Activated CD8-positive, alpha-beta T cell treated with anti-CD3 and anti-CD28 coated beads for 36 hours (primary cell): ENCODE data around the gene MYT1. TPM values are rescaled to one million over a fixed set of nuclear protein-coding genes. Genes with fewer than 3 reads are reported as not detected.

ENCODE experiments used
- ATAC-seq: fragments of 200-7000 bp; cut with Tn5 transposase; one replicate; pipeline ENCODE4 v1.10.0; 2021; ENCODE audit warnings: mild to moderate bottlenecking, moderate library complexity
- CTCF ChIA-PET: fragments of 350-600 bp; sonication (Branson Sonifier 250); formaldehyde crosslinking; loops from one replicate; lab custom pipeline; 2021; ENCODE audit warnings: antibody characterized with exemption; lab: Charles Lee
- POLR2A ChIA-PET: fragments of 350-600 bp; sonication (Branson Sonifier 250); formaldehyde crosslinking; loops from one replicate; lab custom pipeline; 2021; ENCODE audit warnings: antibody characterized with exemption; lab: Charles Lee
- DNase-seq: peaks from one replicate; pipeline ENCODE4 v3.0.0-alpha.2; 2020
- H3K27ac Mint-ChIP-seq: one replicate; pipeline ENCODE4 v1.8.0; 2021; ENCODE audit warnings: mild to moderate bottlenecking, mixed read lengths
- H3K27me3 Mint-ChIP-seq: one replicate; pipeline ENCODE4 v1.8.0; 2021; ENCODE audit warnings: mixed read lengths
- H3K36me3 Mint-ChIP-seq: one replicate; pipeline ENCODE4 v1.8.0; 2021; ENCODE audit warnings: low read depth, mixed read lengths
- H3K4me1 Mint-ChIP-seq: one replicate; pipeline ENCODE4 v1.8.0; 2021; ENCODE audit warnings: low read depth, mixed read lengths
- H3K4me3 Mint-ChIP-seq: one replicate; pipeline ENCODE4 v1.8.0; 2021; ENCODE audit warnings: mild to moderate bottlenecking, moderate library complexity, mixed read lengths
- H3K9me3 Mint-ChIP-seq: one replicate; pipeline ENCODE4 v1.8.0; 2021; ENCODE audit warnings: mixed read lengths
- intact Hi-C: fragments of 100-400 bp; cut with micrococcal nuclease; formaldehyde crosslinking; loops from one replicate; pipeline ENCODE4 v1.10.0; 2022
- total RNA-seq, 2 experiments: library from RNA; stranded (reverse); gene quantifications; one replicate each; pipeline ENCODE4 v1.2.3, GENCODE V29; 2021
- TF ChIP-seq, protein P1 (sequence below): fragments of 200-600 bp; IDR thresholded peaks from one replicate; pipeline ENCODE4 v1.8.0; 2022; ENCODE audit warnings: antibody characterized with exemption, mild to moderate bottlenecking

Gene MYT1
- total RNA-seq, 2 experiments from 2014 or later = not detected

DNA sequence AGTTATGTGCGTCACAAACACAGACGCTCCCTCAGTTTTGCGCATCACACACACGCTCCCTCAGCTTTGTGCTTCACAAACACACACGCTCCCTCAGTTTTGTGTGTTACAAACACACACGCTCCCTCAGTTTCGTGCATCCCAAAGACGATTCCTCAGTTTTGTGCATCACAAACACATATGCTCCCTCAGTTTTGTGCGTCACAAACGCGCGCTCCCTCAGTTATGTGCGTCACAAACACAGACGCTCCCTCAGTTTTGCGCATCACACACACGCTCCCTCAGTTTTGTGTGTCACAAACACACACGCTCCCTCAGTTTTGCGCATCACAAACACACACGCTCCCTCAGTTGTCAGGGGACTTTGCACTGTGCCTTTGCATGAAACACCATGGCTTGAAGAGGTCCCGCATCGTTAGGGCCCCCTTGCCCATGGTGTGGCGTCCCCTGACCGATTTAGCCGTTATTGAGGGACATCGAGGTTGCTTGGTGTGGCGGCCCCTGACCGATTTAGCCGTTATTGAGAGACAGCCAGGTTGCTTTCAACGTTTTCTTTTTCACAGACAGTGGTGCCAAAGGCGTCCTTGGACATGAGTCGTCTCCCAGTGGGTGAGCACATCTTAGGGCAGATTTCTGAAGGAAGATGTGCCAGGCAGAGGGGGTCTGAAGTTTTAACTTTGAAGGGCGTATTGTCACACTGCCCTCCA is 28.1 kb upstream of the MYT1 start:
- H3K27me3 Mint-ChIP-seq = peaks cover 3% of the 10 kb centered on the region
- no peaks in the 10 kb centered on the region for H3K36me3 Mint-ChIP-seq
- H3K4me3 Mint-ChIP-seq = no peak overlapping the region
- ChIA-PET CTCF (no interaction called here), POLR2A (no interaction called here)
- no peak for ATAC-seq
- H3K4me1 Mint-ChIP-seq = no peaks in the 10 kb centered on the region
- TF ChIP-seq, protein P1, sequence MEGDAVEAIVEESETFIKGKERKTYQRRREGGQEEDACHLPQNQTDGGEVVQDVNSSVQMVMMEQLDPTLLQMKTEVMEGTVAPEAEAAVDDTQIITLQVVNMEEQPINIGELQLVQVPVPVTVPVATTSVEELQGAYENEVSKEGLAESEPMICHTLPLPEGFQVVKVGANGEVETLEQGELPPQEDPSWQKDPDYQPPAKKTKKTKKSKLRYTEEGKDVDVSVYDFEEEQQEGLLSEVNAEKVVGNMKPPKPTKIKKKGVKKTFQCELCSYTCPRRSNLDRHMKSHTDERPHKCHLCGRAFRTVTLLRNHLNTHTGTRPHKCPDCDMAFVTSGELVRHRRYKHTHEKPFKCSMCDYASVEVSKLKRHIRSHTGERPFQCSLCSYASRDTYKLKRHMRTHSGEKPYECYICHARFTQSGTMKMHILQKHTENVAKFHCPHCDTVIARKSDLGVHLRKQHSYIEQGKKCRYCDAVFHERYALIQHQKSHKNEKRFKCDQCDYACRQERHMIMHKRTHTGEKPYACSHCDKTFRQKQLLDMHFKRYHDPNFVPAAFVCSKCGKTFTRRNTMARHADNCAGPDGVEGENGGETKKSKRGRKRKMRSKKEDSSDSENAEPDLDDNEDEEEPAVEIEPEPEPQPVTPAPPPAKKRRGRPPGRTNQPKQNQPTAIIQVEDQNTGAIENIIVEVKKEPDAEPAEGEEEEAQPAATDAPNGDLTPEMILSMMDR = no peak
- H3K9me3 Mint-ChIP-seq = no peaks in the 10 kb centered on the region
- DNase-seq = no peak
- no peak overlapping the region for H3K27ac Mint-ChIP-seq
- intact Hi-C loops = no loop called here

DNA sequence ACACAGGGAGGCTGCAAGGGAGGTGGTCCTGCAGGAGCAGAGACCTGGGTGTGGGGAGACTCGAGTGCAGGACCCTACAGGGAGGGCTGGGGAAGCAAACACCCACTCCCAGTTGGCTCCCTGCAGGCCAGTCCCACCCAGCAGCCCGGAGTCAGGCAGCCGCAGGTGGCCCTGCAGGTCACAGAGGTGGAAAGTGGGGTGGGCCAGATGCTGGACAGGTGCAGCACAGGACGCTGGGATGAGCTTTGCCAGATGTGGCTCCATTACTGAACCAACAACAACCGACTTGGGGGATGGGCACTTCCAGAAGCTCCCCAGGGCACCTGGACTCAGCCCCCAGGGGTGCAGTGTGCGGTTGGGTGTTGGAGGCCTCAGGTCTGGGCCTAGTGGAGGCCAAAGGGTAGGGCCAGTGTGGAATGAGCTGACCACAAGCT is 26.6 kb upstream of the MYT1 start:
- DNase-seq = no peak
- TF ChIP-seq, protein P1 = no peak
- POLR2A ChIA-PET = no interaction called here
- H3K27ac Mint-ChIP-seq = no peak overlapping the region
- CTCF ChIA-PET = no interaction called here
- no peaks in the 10 kb centered on the region for H3K9me3 Mint-ChIP-seq
- peaks cover 3% of the 10 kb centered on the region for H3K27me3 Mint-ChIP-seq
- intact Hi-C loops = no loop called here
- H3K36me3 Mint-ChIP-seq = no peaks in the 10 kb centered on the region
- no peak for ATAC-seq
- H3K4me3 Mint-ChIP-seq = no peak overlapping the region
- no peaks in the 10 kb centered on the region for H3K4me1 Mint-ChIP-seq

DNA sequence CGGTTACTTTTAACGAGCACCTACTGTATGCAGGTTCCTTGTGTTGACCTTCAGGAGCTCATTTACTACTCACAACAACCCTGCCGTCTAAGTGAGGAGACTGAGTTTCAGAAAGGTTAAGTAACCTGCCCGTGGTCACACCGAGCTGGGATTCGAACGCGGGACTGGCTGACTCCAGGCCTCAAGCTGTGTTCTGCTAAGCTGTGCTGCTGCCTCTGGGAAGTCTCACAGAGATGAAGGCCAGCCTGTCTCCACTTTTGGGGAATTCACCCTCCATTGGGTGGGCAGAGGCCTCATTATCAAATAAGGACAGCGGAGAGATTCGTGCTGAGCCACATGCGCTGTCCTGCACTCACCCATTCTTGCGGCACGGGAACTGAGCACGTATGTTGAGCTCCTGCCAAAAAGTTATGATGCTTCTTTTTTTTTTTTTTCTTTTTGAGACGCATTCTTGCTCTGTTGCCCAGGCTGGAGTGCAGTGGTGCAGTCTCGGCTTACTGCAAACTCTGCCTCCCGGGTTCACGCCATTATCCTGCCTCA is 25.9 kb upstream of the MYT1 start:
- no peaks in the 10 kb centered on the region for H3K4me1 Mint-ChIP-seq
- ChIA-PET CTCF (no interaction called here), POLR2A (interaction anchor here (0.6 kb wide), 1 partner anchor 573 kb away, joined by 3 read pairs; no protein-coding TSS in a partner anchor)
- H3K27me3 Mint-ChIP-seq = peaks cover 3% of the 10 kb centered on the region
- intact Hi-C loops = no loop called here
- H3K9me3 Mint-ChIP-seq = no peaks in the 10 kb centered on the region
- TF ChIP-seq, protein P1 = no peak
- DNase-seq (no peak), ATAC-seq (no peak)
- H3K4me3 Mint-ChIP-seq = no peak overlapping the region
- no peaks in the 10 kb centered on the region for H3K36me3 Mint-ChIP-seq
- no peak overlapping the region for H3K27ac Mint-ChIP-seq

DNA sequence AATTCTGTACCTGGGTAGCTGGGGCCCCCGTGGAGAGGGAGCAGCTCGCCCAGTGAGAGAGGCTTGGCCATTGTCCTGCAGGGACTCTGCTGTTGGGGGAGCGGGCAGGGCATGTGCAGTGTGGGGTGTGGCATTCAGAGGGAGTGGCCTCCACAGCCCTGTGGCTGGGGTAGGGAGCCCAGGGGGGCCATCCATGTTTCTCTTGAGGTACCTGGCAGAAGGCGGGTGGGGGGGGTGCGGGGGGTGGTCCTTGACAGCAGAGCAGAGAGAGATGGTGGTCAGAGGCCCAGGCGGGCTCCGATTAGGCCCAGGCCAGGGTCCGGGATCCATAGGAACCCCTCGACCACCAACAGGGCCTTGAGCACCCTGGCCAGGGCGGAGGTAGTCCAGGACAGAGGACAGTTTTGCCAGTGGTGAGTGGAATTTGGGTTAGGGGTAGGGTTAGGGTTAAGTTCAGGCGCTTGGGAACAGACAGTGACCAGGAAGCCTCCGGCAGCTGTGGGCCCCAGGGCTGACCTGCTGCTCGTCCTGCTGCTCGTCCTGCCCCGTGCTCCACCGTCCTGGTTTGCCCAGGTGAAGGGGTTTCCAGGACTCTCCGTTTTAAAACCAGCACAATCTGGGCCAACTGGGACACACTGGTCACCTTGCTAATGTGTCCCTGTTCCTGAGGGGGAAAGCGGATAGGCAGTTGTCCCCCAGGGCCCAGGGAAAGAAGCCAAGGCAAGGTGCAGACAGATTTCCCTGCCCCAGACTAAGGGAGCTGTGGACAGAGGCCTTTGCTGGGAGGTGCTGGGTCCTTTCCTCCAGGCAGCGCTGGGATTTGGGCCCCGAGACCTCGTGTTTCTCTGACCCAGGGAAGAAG is 24.8 kb upstream of the MYT1 start:
- Mint-ChIP-seq H3K4me1 (no peaks in the 10 kb centered on the region), H3K27ac (no peak overlapping the region), H3K4me3 (no peak overlapping the region), H3K27me3 (peaks cover 3% of the 10 kb centered on the region), H3K36me3 (no peaks in the 10 kb centered on the region), H3K9me3 (no peaks in the 10 kb centered on the region)
- POLR2A ChIA-PET = no interaction called here
- no peak for ATAC-seq
- no peak for DNase-seq
- TF ChIP-seq, protein P1 = no peak
- intact Hi-C loops = no loop called here
- CTCF ChIA-PET = interaction anchor here (1.1 kb wide), 1 partner anchor 100 kb away, joined by 3 read pairs; no protein-coding TSS in a partner anchor
